K562 (cell line): ENCODE measurements around the gene C1orf105. TPM values are rescaled to one million over a fixed set of nuclear protein-coding genes. Genes with fewer than 3 reads are reported as not detected.
A peak's percentile ranks its signal among the peaks of the same experiment; 100 is the strongest.

Experiments used
- BMI1 ChIP-seq: fragments of 150-350 bp; IDR thresholded peaks from 2 replicates; pipeline ENCODE4 v1.6.1; 2014; ENCODE audit warnings: low read length
- E2F3 ChIP-seq: fragments of 250-450 bp; sonication (Bioruptor Pico); IDR thresholded peaks from 2 replicates; pipeline ENCODE4 v1.4.0; 2020; ENCODE audit warnings: mild to moderate bottlenecking
- EP300 ChIP-seq: IDR thresholded peaks from 2 replicates; pipeline ENCODE4 v1.6.1; 2012; ENCODE audit warnings: low read length, improper control_type of control experiment
- KAT2B ChIP-seq: IDR thresholded peaks from one replicate; pipeline ENCODE4 v1.6.1; 2012; ENCODE audit warnings: low read depth, mild to moderate bottlenecking, control low read depth, inconsistent platforms, low read length, moderate library complexity
- MXI1 ChIP-seq: IDR thresholded peaks from 2 replicates; pipeline ENCODE4 v1.6.1; 2011; ENCODE audit warnings: low read depth, mild to moderate bottlenecking, improper control_type of control experiment, low read length
- NBN ChIP-seq: fragments of 450-650 bp; IDR thresholded peaks from 2 replicates; pipeline ENCODE4 v1.6.1; 2016; ENCODE audit warnings: low read depth, mild to moderate bottlenecking
- NCOA1 ChIP-seq: fragments of 450-650 bp; IDR thresholded peaks from 2 replicates; pipeline ENCODE4 v1.6.1; 2016; ENCODE audit warnings: low read depth
- NONO ChIP-seq, 2 experiments: fragments of 200-400 bp in 1 of 2; fragments of 450-650 bp in 1 of 2; formaldehyde crosslinking in 1 of 2; IDR thresholded peaks; 2 replicates each; pipeline ENCODE4 v1.6.1; 2017; ENCODE audit warnings: low read depth in 2 of 2, mild to moderate bottlenecking in 2 of 2, moderate library complexity in 2 of 2, low read length in 1 of 2
- ZBTB1 ChIP-seq: sonication (generic); formaldehyde crosslinking; IDR thresholded peaks from 2 replicates; pipeline ENCODE4 v1.8.1; 2023; ENCODE audit warnings: missing genetic modification reagents, low read depth, mild to moderate bottlenecking, borderline replicate concordance
- ZC3H11A ChIP-seq: IDR thresholded peaks from 2 replicates; pipeline ENCODE4 v1.6.1; 2012; ENCODE audit warnings: low read depth, low read length, improper control_type of control experiment
- ZKSCAN8 ChIP-seq: fragments of 200-800 bp; sonication (Bioruptor generic); IDR thresholded peaks from 2 replicates; pipeline ENCODE4 v1.6.1; 2016; ENCODE audit warnings: missing genetic modification characterization, missing compliant biosample characterization
- ZNF212 ChIP-seq: fragments of 450-650 bp; formaldehyde crosslinking; IDR thresholded peaks from 2 replicates; pipeline ENCODE4 v1.4.0; 2020; ENCODE audit warnings: mild to moderate bottlenecking
- ZNF274 ChIP-seq: IDR thresholded peaks from 2 replicates; pipeline ENCODE4 v1.6.1; 2011; ENCODE audit warnings: low read depth, mild to moderate bottlenecking, low read length, moderate library complexity, borderline replicate concordance
- ZNF584 ChIP-seq: fragments of 200-800 bp; sonication (Bioruptor generic); IDR thresholded peaks from 2 replicates; pipeline ENCODE4 v1.6.1; 2016; ENCODE audit warnings: low read depth, mild to moderate bottlenecking, missing genetic modification characterization, missing compliant biosample characterization
- ZNF780A ChIP-seq: fragments of 250-450 bp; sonication (Bioruptor Pico); IDR thresholded peaks from 2 replicates; pipeline ENCODE4 v1.5.0; 2021; ENCODE audit warnings: mild to moderate bottlenecking
- polyA plus RNA-seq, 8 experiments: library from polyadenylated mRNA; depleted of rRNA in 4 of 8; stranded (reverse) in 5 of 8; unstranded in 3 of 8; fragments of >200 nt; fragmentation: Nextera tagmentation in 2 of 8; fragmentation: Illumina TruSeq in 1 of 8; extraction: Ambion mirVana in 2 of 8; extraction: Trizol in 1 of 8; gene quantifications; 2 replicates each; pipeline versions ENCODE4 v1.2.1 to v1.2.3, GENCODE V29; 2011 to 2014; ENCODE audit warnings: inconsistent platforms in 1 of 8, missing spikeins in 1 of 8
- total RNA-seq, 7 experiments: library from RNA; depleted of rRNA in 6 of 7; stranded (reverse); fragments of >200 nt in 6 of 7; fragmentation: Illumina TruSeq in 2 of 7; extraction: Trizol in 2 of 7; gene quantifications; 2 replicates each; pipeline versions ENCODE4 v1.2.1 to v1.2.3, GENCODE V29; 2011 to 2021; ENCODE audit warnings: low replicate concordance in 1 of 7
- TF ChIP-seq, protein P1 (sequence below): IDR thresholded peaks from 3 replicates; pipeline ENCODE4 v1.6.1; 2011; ENCODE audit warnings: borderline replicate concordance, mild to moderate bottlenecking; ENCODE audit not compliant: insufficient read length, insufficient read depth
- TF ChIP-seq, protein P2 (sequence below): fragments of 250-450 bp; sonication (Bioruptor Pico); IDR thresholded peaks from 2 replicates; pipeline ENCODE4 v1.4.0; 2020; ENCODE audit warnings: mild to moderate bottlenecking, moderate library complexity
- TF ChIP-seq, protein P3 (sequence below): sonication (generic); formaldehyde crosslinking; IDR thresholded peaks from 2 replicates; pipeline ENCODE4 v1.8.0; 2022; ENCODE audit warnings: mild to moderate bottlenecking, missing genetic modification reagents
- TF ChIP-seq, protein P4 (sequence below): sonication (generic); formaldehyde crosslinking; IDR thresholded peaks from 2 replicates; pipeline ENCODE4 v1.5.0; 2020; ENCODE audit warnings: missing genetic modification reagents
- TF ChIP-seq, protein P5 (sequence below): IDR thresholded peaks from 2 replicates; pipeline ENCODE4 v1.6.1; 2014; ENCODE audit warnings: antibody characterized with exemption

The C1orf105 gene
- total and polyA plus RNA-seq, 9 of the 15 experiments (the other 6 are each of a cell fraction or from before 2014, with no cell fraction given): 0.08 TPM; not detected in 8

DNA sequence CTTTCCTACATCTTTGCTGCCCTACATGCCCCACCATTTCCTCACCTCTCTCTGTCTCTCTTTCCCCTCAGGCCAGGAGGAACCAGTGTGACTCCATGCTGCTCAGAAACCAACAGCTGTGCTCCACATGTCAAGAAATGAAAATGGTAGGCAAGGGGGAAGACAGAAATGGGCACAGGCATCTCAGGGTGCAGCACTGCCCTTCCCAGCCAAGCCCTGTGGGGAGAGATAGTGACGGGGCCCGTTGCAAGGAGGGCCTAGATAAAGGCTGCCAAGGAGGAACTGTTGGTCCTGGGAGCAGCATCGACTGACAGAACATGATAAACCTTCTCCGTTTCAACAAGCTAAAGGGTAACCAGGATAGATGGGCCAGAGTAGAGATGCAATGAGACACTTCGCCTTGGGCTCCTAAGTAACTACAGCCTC is 35.9 kb downstream of the C1orf105 start (continued):
- TF ChIP-seq, protein P1, sequence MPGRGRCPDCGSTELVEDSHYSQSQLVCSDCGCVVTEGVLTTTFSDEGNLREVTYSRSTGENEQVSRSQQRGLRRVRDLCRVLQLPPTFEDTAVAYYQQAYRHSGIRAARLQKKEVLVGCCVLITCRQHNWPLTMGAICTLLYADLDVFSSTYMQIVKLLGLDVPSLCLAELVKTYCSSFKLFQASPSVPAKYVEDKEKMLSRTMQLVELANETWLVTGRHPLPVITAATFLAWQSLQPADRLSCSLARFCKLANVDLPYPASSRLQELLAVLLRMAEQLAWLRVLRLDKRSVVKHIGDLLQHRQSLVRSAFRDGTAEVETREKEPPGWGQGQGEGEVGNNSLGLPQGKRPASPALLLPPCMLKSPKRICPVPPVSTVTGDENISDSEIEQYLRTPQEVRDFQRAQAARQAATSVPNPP: no peak
- TF ChIP-seq ZKSCAN8 (CRISPR knock-in tag): peak; percentile 85; the same call in 1 of the 2 replicates
- TF ChIP-seq ZNF584 (CRISPR knock-in tag): peak; percentile 79; the same call in 1 of the 2 replicates
- peak; percentile 90 for TF ChIP-seq EP300
- TF ChIP-seq NONO (IDR thresholded peaks at IDR 0.05; ENCODE audit: low read depth in 2 of 2, low read length in 1 of 2): no peak
- TF ChIP-seq, protein P2, sequence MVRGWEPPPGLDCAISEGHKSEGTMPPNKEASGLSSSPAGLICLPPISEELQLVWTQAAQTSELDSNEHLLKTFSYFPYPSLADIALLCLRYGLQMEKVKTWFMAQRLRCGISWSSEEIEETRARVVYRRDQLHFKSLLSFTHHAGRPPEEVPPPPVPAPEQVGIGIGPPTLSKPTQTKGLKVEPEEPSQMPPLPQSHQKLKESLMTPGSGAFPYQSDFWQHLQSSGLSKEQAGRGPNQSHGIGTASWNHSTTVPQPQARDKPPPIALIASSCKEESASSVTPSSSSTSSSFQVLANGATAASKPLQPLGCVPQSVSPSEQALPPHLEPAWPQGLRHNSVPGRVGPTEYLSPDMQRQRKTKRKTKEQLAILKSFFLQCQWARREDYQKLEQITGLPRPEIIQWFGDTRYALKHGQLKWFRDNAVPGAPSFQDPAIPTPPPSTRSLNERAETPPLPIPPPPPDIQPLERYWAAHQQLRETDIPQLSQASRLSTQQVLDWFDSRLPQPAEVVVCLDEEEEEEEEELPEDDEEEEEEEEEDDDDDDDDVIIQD (CRISPR knock-in tag): peak; percentile 82; the same call in 1 of the 2 replicates
- TF ChIP-seq, protein P3, sequence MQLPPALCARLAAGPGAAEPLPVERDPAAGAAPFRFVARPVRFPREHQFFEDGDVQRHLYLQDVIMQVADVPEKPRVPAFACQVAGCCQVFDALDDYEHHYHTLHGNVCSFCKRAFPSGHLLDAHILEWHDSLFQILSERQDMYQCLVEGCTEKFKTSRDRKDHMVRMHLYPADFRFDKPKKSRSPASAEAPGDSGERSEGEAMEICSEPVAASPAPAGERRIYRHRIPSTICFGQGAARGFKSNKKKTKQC (CRISPR knock-in tag): no peak
- TF ChIP-seq ZBTB1 (CRISPR knock-in tag): no peak
- no peak for TF ChIP-seq ZC3H11A
- TF ChIP-seq ZNF780A (CRISPR knock-in tag): no peak
- peak; percentile 88 for TF ChIP-seq E2F3
- TF ChIP-seq, protein P4, sequence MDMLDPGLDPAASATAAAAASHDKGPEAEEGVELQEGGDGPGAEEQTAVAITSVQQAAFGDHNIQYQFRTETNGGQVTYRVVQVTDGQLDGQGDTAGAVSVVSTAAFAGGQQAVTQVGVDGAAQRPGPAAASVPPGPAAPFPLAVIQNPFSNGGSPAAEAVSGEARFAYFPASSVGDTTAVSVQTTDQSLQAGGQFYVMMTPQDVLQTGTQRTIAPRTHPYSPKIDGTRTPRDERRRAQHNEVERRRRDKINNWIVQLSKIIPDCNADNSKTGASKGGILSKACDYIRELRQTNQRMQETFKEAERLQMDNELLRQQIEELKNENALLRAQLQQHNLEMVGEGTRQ (CRISPR knock-in tag): no peak
- no peak for TF ChIP-seq BMI1
- 0 out of 2 replicates have a peak, but pooled peaks have one; percentile 25 for TF ChIP-seq ZNF274
- TF ChIP-seq, protein P5, sequence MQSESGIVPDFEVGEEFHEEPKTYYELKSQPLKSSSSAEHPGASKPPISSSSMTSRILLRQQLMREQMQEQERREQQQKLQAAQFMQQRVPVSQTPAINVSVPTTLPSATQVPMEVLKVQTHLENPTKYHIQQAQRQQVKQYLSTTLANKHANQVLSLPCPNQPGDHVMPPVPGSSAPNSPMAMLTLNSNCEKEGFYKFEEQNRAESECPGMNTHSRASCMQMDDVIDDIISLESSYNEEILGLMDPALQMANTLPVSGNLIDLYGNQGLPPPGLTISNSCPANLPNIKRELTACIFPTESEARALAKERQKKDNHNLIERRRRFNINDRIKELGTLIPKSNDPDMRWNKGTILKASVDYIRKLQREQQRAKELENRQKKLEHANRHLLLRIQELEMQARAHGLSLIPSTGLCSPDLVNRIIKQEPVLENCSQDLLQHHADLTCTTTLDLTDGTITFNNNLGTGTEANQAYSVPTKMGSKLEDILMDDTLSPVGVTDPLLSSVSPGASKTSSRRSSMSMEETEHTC: no peak; the same call in 1 of the 2 replicates
- no peak for TF ChIP-seq MXI1
- no peak; the same call in 1 of the 2 replicates for TF ChIP-seq NCOA1
- no peak for TF ChIP-seq ZNF212 (CRISPR knock-in tag)
- no peak for TF ChIP-seq NBN
- no peak for TF ChIP-seq KAT2B
